Activated T-cell treated with anti-CD3 and anti-CD28 coated beads, Interleukin-2, amount 50 U/mL, for 4 hours (primary cell): ENCODE measurements around the gene CAMK2N1. TPM values are rescaled to one million over a fixed set of nuclear protein-coding genes. Genes with fewer than 3 reads are reported as not detected.
"Not testable (repeated sequence)": the region's sequence is repeated elsewhere in the genome, so short reads cannot be mapped to it uniquely, and the experiment has no call there.

Experiments used
- ATAC-seq, 2 donors: fragments of 200-7000 bp; cut with Tn5 transposase; one replicate each; pipeline ENCODE4 v1.10.0; 2021
- DNase-seq: peaks from one replicate; pipeline ENCODE4 v3.0.0-alpha.2; 2020
- H3K27me3 Mint-ChIP-seq: one replicate; pipeline ENCODE4 v1.8.0; 2021; ENCODE audit warnings: low read depth, mixed read lengths
- H3K36me3 Mint-ChIP-seq: one replicate; pipeline ENCODE4 v1.8.0; 2022; ENCODE audit warnings: mixed read lengths; ENCODE audit not compliant: insufficient read depth
- H3K4me1 Mint-ChIP-seq: one replicate; pipeline ENCODE4 v1.8.0; 2021; ENCODE audit warnings: low read depth, mixed read lengths
- H3K4me3 Mint-ChIP-seq: one replicate; pipeline ENCODE4 v1.8.0; 2021; ENCODE audit warnings: mild to moderate bottlenecking, moderate library complexity, mixed read lengths
- H3K9me3 Mint-ChIP-seq: one replicate; pipeline ENCODE4 v1.8.0; 2021; ENCODE audit warnings: mixed read lengths
- total RNA-seq, 3 donors: library from RNA; stranded (reverse); gene quantifications; one replicate each; pipeline ENCODE4 v1.2.1, GENCODE V29; 2021

CAMK2N1 gene
- total RNA-seq, 3 donors from 2014 or later: 1.3 to 1.6 (median 1.5) TPM

DNA sequence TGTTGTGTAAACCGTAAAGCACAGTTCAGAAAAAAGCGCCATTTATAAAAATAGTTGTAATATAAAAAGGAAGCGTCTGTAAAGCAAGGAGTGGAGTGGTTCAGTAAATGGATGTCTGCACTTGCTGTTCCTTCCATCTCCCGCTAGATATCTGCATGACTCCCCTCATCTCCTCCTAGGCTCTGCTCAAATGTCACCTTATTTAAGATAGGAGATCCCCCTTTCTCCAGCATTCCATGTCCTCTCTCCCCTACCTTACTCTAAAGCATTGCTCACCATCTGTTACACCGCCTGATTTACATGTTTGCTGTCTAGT is 21.2 kb upstream of the CAMK2N1 start:
- Mint-ChIP-seq H3K27me3 (no peaks in the 10 kb centered on the region), H3K36me3 (peaks cover 7% of the 10 kb centered on the region), H3K4me3 (peak overlapping the region; percentile 91), H3K4me1 (peaks cover 28% of the 10 kb centered on the region), H3K9me3 (no peaks in the 10 kb centered on the region)
- ATAC-seq: peak; percentile 36 to 50
- no peak for DNase-seq

DNA sequence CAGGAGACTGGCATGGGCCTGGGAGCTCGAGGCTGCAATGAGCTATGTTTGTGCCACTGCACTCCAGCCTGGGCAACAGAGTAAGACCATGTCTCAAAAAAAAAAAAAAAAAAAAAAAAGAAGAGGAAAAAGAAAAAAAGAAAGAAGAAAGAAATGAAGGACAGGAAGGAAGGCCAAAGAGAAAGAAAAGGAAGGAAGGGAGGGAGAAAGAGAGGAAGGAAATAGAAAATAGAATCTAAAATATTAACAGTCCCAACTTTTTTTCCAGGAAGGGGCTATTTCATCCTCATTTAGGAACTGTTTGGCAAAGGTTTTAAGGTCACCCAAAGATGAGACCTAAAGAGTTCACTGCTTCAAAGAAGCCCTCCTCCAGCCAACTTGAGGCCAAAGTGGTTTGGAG is 19.5 kb upstream of the CAMK2N1 start:
- peaks cover 13% of the 10 kb centered on the region for H3K36me3 Mint-ChIP-seq
- H3K4me3 Mint-ChIP-seq: no peak overlapping the region
- no peak for ATAC-seq
- no peaks in the 10 kb centered on the region for H3K27me3 Mint-ChIP-seq
- no peak for DNase-seq
- H3K4me1 Mint-ChIP-seq: peaks cover 28% of the 10 kb centered on the region
- no peaks in the 10 kb centered on the region for H3K9me3 Mint-ChIP-seq

DNA sequence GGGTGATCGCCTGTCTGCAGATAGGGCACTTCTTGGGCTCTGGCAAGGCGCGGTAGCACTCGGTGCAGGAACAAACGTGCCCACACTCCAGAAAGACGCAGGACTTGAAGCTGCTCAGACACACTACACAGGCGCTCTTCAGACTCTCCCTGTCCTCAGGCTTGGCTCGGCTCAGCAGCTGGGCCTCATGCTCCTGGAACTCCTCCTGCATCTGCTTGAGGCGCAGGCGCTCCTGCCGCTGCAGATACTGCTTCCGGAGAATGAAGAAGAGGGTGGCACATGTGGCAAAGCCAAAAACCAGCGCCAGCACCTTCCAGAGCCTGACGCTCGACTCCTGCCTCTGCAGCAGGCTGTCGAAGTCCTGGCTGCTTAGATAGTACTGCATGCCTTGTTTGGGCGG is 14.7 kb upstream of the CAMK2N1 start:
- Mint-ChIP-seq H3K27me3 (no peaks in the 10 kb centered on the region), H3K36me3 (peaks cover 20% of the 10 kb centered on the region), H3K4me1 (peaks cover 30% of the 10 kb centered on the region), H3K4me3 (no peak overlapping the region), H3K9me3 (no peaks in the 10 kb centered on the region)
- DNase-seq (no peak), ATAC-seq (no peak)

GRCh38 chr1:20499718-20500117 is 13.7 kb upstream of the CAMK2N1 start:
- H3K4me1 Mint-ChIP-seq: peaks cover 28% of the 10 kb centered on the region
- DNase-seq (no peak), ATAC-seq (no peak)
- no peaks in the 10 kb centered on the region for H3K27me3 Mint-ChIP-seq
- peaks cover 20% of the 10 kb centered on the region for H3K36me3 Mint-ChIP-seq
- no peak overlapping the region for H3K4me3 Mint-ChIP-seq
- H3K9me3 Mint-ChIP-seq: no peaks in the 10 kb centered on the region

DNA sequence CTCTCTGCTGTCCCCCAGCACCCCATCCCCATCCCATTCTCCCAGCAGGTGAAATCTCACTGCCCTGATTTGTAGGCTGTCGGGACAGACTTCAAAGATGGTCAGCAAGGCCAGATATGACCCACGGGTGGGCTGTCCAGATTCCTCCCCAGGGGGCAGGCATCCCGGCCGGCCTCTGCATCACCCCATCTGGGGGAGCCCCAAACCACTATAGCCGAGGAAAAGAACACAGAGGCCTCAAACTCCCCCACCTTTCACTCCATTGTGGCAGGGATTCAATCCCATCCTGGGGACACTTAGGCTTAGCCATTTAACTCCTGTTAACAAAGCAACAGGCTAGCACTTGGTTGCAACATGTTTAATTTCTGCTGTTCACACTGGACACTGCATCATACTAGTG is 13.1 kb upstream of the CAMK2N1 start:
- H3K9me3 Mint-ChIP-seq: no peaks in the 10 kb centered on the region
- peaks cover 24% of the 10 kb centered on the region for H3K4me1 Mint-ChIP-seq
- DNase-seq: no peak
- no peak overlapping the region for H3K4me3 Mint-ChIP-seq
- no peak for ATAC-seq
- peaks cover 17% of the 10 kb centered on the region for H3K36me3 Mint-ChIP-seq
- no peaks in the 10 kb centered on the region for H3K27me3 Mint-ChIP-seq

DNA sequence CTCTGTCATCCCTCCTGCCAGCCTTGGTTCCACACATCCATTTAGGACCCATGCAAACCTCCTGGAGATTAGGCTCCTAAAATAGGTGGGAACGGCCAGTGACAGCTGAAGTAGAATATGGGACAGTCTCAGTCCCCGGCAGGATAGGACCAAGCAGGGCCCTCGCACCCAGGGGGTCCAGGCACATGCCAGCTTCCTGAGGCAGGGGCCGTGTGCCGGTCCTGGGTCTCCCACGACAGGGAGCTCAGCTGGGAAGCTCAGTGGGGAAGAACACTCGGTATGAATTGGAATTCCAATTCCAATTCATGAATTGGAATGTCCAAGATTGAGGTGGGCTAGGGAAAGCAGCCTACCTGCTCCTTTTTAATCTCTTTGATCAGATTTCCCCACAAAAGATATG is 12.1 kb upstream of the CAMK2N1 start:
- no peak for DNase-seq
- ATAC-seq: no peak
- no peaks in the 10 kb centered on the region for H3K27me3 Mint-ChIP-seq
- peaks cover 20% of the 10 kb centered on the region for H3K4me1 Mint-ChIP-seq
- no peaks in the 10 kb centered on the region for H3K9me3 Mint-ChIP-seq
- H3K4me3 Mint-ChIP-seq: no peak overlapping the region
- H3K36me3 Mint-ChIP-seq: peaks cover 16% of the 10 kb centered on the region

GRCh38 chr1:20497506-20497905 is 11.5 kb upstream of the CAMK2N1 start:
- ATAC-seq: no peak
- Mint-ChIP-seq H3K9me3 (no peaks in the 10 kb centered on the region), H3K4me3 (no peak overlapping the region)

GRCh38 chr1:20496725-20497383 is 10.8 kb upstream of the CAMK2N1 start:
- Mint-ChIP-seq H3K4me1 (peaks cover 20% of the 10 kb centered on the region), H3K36me3 (peaks cover 16% of the 10 kb centered on the region)
- H3K4me3 Mint-ChIP-seq, H3K9me3 Mint-ChIP-seq, DNase-seq, H3K27me3 Mint-ChIP-seq, ATAC-seq: not testable (repeated sequence)

More at GRCh38 chr1:20497506-20497905, 11.5 kb upstream of the CAMK2N1 start:
- no peak for DNase-seq
- peaks cover 20% of the 10 kb centered on the region for H3K4me1 Mint-ChIP-seq
- H3K27me3 Mint-ChIP-seq: no peaks in the 10 kb centered on the region
- H3K36me3 Mint-ChIP-seq: peaks cover 16% of the 10 kb centered on the region

- ATAC-seq (peak; percentile 80 to 84), DNase-seq (no peak)
- Mint-ChIP-seq H3K9me3 (no peaks in the 10 kb centered on the region), H3K36me3 (peaks cover 13% of the 10 kb centered on the region), H3K27me3 (no peaks in the 10 kb centered on the region), H3K4me1 (peaks cover 20% of the 10 kb centered on the region), H3K4me3 (no peak overlapping the region)
Measured at GRCh38 chr1:20496241-20496661, 10.2 kb upstream of the CAMK2N1 start.

DNA sequence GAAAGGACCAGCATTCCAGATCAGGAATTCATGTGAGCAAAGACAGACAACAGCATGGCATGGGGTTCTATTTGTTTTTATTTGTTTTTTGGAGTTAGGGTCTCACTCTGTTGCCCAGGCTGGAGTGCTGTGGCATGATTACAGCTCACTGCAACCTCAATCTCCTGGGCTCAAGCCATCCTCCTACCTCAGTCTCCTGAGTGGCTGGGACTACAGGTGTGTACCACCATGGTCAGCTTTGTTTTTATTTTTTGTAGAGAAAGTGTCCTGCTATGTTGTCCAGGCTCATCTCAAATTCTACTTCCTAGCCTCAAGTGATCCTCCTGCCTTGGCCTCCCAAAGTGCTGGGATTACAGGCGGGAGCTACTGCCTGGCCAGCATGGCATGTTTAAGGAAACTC is 9.7 kb upstream of the CAMK2N1 start:
- Mint-ChIP-seq H3K27me3 (no peaks in the 10 kb centered on the region), H3K4me1 (peaks cover 20% of the 10 kb centered on the region), H3K4me3 (no peak overlapping the region), H3K36me3 (peaks cover 10% of the 10 kb centered on the region), H3K9me3 (no peaks in the 10 kb centered on the region)
- DNase-seq: no peak
- ATAC-seq: no peak

GRCh38 chr1:20494609-20495311 is 8.8 kb upstream of the CAMK2N1 start:
- Mint-ChIP-seq H3K9me3 (no peaks in the 10 kb centered on the region), H3K36me3 (peaks cover 5% of the 10 kb centered on the region), H3K27me3 (no peaks in the 10 kb centered on the region), H3K4me3 (no peak overlapping the region), H3K4me1 (peaks cover 20% of the 10 kb centered on the region)
- no peak for ATAC-seq
- DNase-seq: no peak

DNA sequence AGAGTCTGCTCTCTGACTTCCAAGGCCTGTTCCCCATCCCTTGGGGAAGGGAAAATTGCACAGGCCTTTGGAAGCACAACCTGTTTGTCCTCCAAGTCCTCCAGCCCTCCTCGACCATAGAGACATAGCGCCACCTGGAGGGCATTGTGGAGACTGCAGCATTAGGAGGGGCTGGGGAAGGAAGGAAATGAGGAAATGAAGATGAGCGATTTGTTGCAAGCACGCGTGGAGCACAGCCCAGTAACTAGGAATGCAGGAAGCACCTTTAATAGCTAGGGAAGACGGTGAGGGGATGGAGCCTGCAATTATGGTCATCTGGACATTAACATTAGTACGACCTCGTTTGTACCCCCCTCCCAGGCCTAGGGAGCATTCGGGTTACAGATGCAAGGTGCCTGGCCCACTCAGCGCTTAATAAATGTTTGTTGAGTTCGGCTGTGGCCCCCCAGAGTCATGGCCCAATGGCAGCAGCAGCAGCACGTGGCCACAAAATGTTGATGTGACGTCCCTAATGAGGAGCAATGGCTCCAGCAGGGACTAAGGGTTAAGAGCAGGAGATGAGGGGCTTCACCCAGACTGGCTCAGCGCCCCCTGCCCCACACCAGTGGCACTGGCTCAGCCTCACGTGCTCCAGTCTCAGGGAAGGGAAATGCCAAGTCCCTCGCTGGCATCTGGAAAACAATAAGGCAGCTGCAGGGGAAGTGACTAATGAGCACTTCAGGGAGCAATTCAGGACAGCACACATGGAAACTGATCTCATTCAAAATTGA is 8.0 kb upstream of the CAMK2N1 start:
- Mint-ChIP-seq H3K4me3 (no peak overlapping the region), H3K36me3 (peaks cover 4% of the 10 kb centered on the region), H3K4me1 (peaks cover 20% of the 10 kb centered on the region), H3K9me3 (no peaks in the 10 kb centered on the region), H3K27me3 (no peaks in the 10 kb centered on the region)
- DNase-seq: peak; percentile 82
- ATAC-seq: no peak

- Mint-ChIP-seq H3K4me3 (no peak overlapping the region), H3K9me3 (no peaks in the 10 kb centered on the region), H3K4me1 (peaks cover 20% of the 10 kb centered on the region), H3K27me3 (peaks cover 5% of the 10 kb centered on the region), H3K36me3 (no peaks in the 10 kb centered on the region)
- ATAC-seq (no peak), DNase-seq (no peak)
Measured at GRCh38 chr1:20493309-20493708, 7.3 kb upstream of the CAMK2N1 start.

GRCh38 chr1:20492751-20493150 is 6.7 kb upstream of the CAMK2N1 start:
- H3K4me3 Mint-ChIP-seq: no peak overlapping the region
- H3K4me1 Mint-ChIP-seq: peaks cover 20% of the 10 kb centered on the region
- H3K36me3 Mint-ChIP-seq: no peaks in the 10 kb centered on the region
- ATAC-seq: no peak
- no peak for DNase-seq
- no peaks in the 10 kb centered on the region for H3K9me3 Mint-ChIP-seq
- H3K27me3 Mint-ChIP-seq: peaks cover 10% of the 10 kb centered on the region

- Mint-ChIP-seq H3K27me3 (peaks cover 18% of the 10 kb centered on the region), H3K36me3 (no peaks in the 10 kb centered on the region), H3K9me3 (no peaks in the 10 kb centered on the region), H3K4me1 (peaks cover 22% of the 10 kb centered on the region), H3K4me3 (no peak overlapping the region)
- DNase-seq: no peak
- ATAC-seq: no peak
Measured at GRCh38 chr1:20491866-20492265, 5.9 kb upstream of the CAMK2N1 start.
